OCI-LY3 (cell line): Measurements from ENCODE around the gene LRRC34.

Source experiments
- H2AFZ ChIP-seq: fragments of 200-600, 300-600 bp; shearing (Covaris generic); 2 replicates; pipeline ENCODE4 v1.6.0; 2014; ENCODE audit warnings: antibody characterized with exemption, low read depth, low read length
- H3K27ac ChIP-seq: fragments of 200-600, 300-600 bp; sonication (generic); 2 replicates; pipeline ENCODE4 v1.5.1; 2014; ENCODE audit warnings: mild to moderate bottlenecking, low read length, moderate library complexity, mixed read lengths
- H3K27me3 ChIP-seq: fragments of 200-600, 300-600 bp; sonication (generic); 2 replicates; pipeline ENCODE4 v1.6.1; 2014; ENCODE audit warnings: low read depth, low read length, mixed read lengths
- H3K36me3 ChIP-seq: fragments of 200-600, 300-600 bp; sonication (generic); replicated peaks from 2 replicates; pipeline ENCODE3; 2014; ENCODE audit warnings: low read depth, low read length, mixed read lengths
- H3K4me1 ChIP-seq: fragments of 300-600, 200-600 bp; sonication (generic); 2 replicates; pipeline ENCODE4 v1.6.1; 2014; ENCODE audit warnings: low read length, mixed read lengths
- H3K4me2 ChIP-seq: fragments of 200-600, 300-600 bp; sonication (generic); 2 replicates; pipeline ENCODE4 v1.6.1; 2014; ENCODE audit warnings: low read length, mixed read lengths
- H3K4me3 ChIP-seq: fragments of 300-600, 200-600 bp; sonication (generic); 2 replicates; pipeline ENCODE4 v1.5.1; 2014; ENCODE audit warnings: antibody characterized with exemption, mild to moderate bottlenecking, low read length, moderate library complexity
- H3K79me2 ChIP-seq: fragments of 300-600, 200-600 bp; shearing (Covaris generic); 2 replicates; pipeline ENCODE4 v1.6.1; 2014; ENCODE audit warnings: mild to moderate bottlenecking, low read length, mixed read lengths
- H3K9ac ChIP-seq: fragments of 300-600, 200-600 bp; shearing (Covaris generic); 2 replicates; pipeline ENCODE4 v1.6.0; 2014; ENCODE audit warnings: mild to moderate bottlenecking, low read length, moderate library complexity
- H3K9me3 ChIP-seq: fragments of 200-600, 300-600 bp; shearing (Covaris generic); 2 replicates; pipeline ENCODE4 v1.6.1; 2014; ENCODE audit warnings: low read length, mixed read lengths; ENCODE audit not compliant: insufficient read depth
- H4K20me1 ChIP-seq: fragments of 200-600, 300-600 bp; sonication (generic); 2 replicates; pipeline ENCODE4 v1.6.1; 2016; ENCODE audit warnings: low read length, mixed read lengths; ENCODE audit not compliant: insufficient read depth
- CTCF ChIP-seq: fragments of 200-600, 300-600 bp; sonication (generic); IDR thresholded peaks from 2 replicates; pipeline ENCODE4 v1.5.1; 2014; ENCODE audit warnings: antibody characterized with exemption, low read length, low read depth
- EZH2phosphoT487 ChIP-seq: fragments of 200-600 bp; shearing (Covaris generic); IDR thresholded peaks from 2 replicates; pipeline ENCODE4 v1.6.1; 2018; ENCODE audit warnings: antibody characterized with exemption, mixed run types, low read depth

LRRC34 gene

GRCh38 chr3:169815590-169816150, 3.0 kb upstream of the LRRC34 start:
- Histone ChIP-seq H3K36me3 (no peaks in the 10 kb centered on the region), H2AFZ (no peak overlapping the region), H3K27ac (no peak overlapping the region), H3K9ac (no peak overlapping the region), H3K4me2 (no peak overlapping the region), H3K4me3 (no peak overlapping the region), H4K20me1 (no peaks in the 10 kb centered on the region), H3K79me2 (no peaks in the 10 kb centered on the region), H3K4me1 (peaks cover 12% of the 10 kb centered on the region; the same call in 1 of the 2 replicates), H3K27me3 (peaks cover 18% of the 10 kb centered on the region; the same call in 1 of the 2 replicates), H3K9me3 (peaks cover 3% of the 10 kb centered on the region; the same call in 1 of the 2 replicates)
- TF ChIP-seq CTCF = no peak
- no peak for TF ChIP-seq EZH2phosphoT487

- TF ChIP-seq CTCF (peak; percentile 67), EZH2phosphoT487 (no peak)
- Histone ChIP-seq H3K9ac (peak overlapping the region; percentile 82), H3K4me2 (peak overlapping the region; percentile 98), H3K9me3 (peaks cover 3% of the 10 kb centered on the region; the same call in 1 of the 2 replicates), H3K79me2 (no peaks in the 10 kb centered on the region), H3K27ac (no peak overlapping the region), H3K4me3 (peak overlapping the region; percentile 90), H3K36me3 (no peaks in the 10 kb centered on the region), H3K27me3 (peaks cover 13% of the 10 kb centered on the region; the same call in 1 of the 2 replicates), H3K4me1 (peaks cover 12% of the 10 kb centered on the region; the same call in 1 of the 2 replicates), H2AFZ (peak overlapping the region; percentile 98), H4K20me1 (no peaks in the 10 kb centered on the region)
These were observed 1.2 kb upstream of the LRRC34 start for GRCh38 chr3:169813757-169814517.

- no peaks in the 10 kb centered on the region for H3K36me3 ChIP-seq
- no peaks in the 10 kb centered on the region for H4K20me1 ChIP-seq
- peak overlapping the region; percentile 82 for H3K9ac ChIP-seq
- H3K4me1 ChIP-seq = peaks cover 8% of the 10 kb centered on the region; the same call in 1 of the 2 replicates
- H3K79me2 ChIP-seq = no peaks in the 10 kb centered on the region
- peak overlapping the region; percentile 98 for H2AFZ ChIP-seq
- TF ChIP-seq EZH2phosphoT487 (no peak), CTCF (no peak)
- peaks cover 3% of the 10 kb centered on the region; the same call in 1 of the 2 replicates for H3K9me3 ChIP-seq
- peak overlapping the region; percentile 90 for H3K4me3 ChIP-seq
- H3K27ac ChIP-seq = peak overlapping the region; percentile 23
- peaks cover 7% of the 10 kb centered on the region; the same call in 1 of the 2 replicates for H3K27me3 ChIP-seq
- peak overlapping the region; percentile 98 for H3K4me2 ChIP-seq
These were observed 574 bp upstream of the LRRC34 start for GRCh38 chr3:169813278-169813677.

GRCh38 chr3:169811631-169812331, 923 bp downstream of the LRRC34 start:
- peak overlapping the region; percentile 87 for H2AFZ ChIP-seq
- H3K27ac ChIP-seq = peak overlapping the region; percentile 56
- H3K4me3 ChIP-seq = peak overlapping the region; percentile 90
- TF ChIP-seq CTCF = no peak
- no peak for TF ChIP-seq EZH2phosphoT487
- H3K27me3 ChIP-seq = no peaks in the 10 kb centered on the region
- H3K4me1 ChIP-seq = peaks cover 6% of the 10 kb centered on the region; the same call in 1 of the 2 replicates
- peaks cover 3% of the 10 kb centered on the region; the same call in 1 of the 2 replicates for H3K9me3 ChIP-seq
- H3K9ac ChIP-seq = peak overlapping the region; percentile 82
- H3K4me2 ChIP-seq = peak overlapping the region; percentile 98
- no peaks in the 10 kb centered on the region for H4K20me1 ChIP-seq
- no peaks in the 10 kb centered on the region for H3K79me2 ChIP-seq
- no peaks in the 10 kb centered on the region for H3K36me3 ChIP-seq
